ENCODE results near the gene SYCE3.

SYCE3 gene

DNA sequence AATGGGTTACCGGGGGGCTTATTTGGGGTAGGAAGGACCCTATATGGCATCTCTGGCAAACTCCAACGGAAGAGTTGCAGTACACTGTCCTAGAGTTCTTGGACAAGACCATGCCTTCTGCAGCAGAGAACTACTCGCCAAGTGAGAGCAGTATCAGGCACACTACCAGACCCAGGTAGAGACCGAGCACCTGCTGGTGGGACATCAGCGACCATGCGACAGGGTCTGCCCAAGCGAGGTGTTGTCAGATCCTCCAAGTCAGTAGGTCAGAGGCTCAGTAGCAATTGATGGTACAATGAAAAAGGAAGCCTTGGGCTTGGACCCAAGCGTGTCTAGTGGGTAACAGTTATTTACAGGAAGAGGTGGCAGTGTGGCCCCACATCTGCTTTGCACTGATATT lies 23.1 kb upstream of the SYCE3 start:
- no peak overlapping the region for H3K4me3 ChIP-seq (ENCODE audit: insufficient read depth in 1 of 2, low read depth in 1 of 2, low read length in 2 of 2)
- no peak overlapping the region for H2AK5ac ChIP-seq (ENCODE audit: low read length, severe bottlenecking)
- no peak overlapping the region for H3K23ac ChIP-seq (ENCODE audit: low read length in 2 of 2)
- no peak overlapping the region for H2BK12ac ChIP-seq (ENCODE audit: low read length in 2 of 2)
- H2BK15ac ChIP-seq (ENCODE audit: low read depth, poor library complexity, severe bottlenecking), result no peak overlapping the region
- H4K8ac ChIP-seq (ENCODE audit: low read length), result no peak overlapping the region
- no peak overlapping the region for H4K91ac ChIP-seq (ENCODE audit: low read length)
- no peak overlapping the region for H3K4ac ChIP-seq (ENCODE audit: low read depth in 1 of 2, low read length in 2 of 2)
- no peak overlapping the region for H2AFZ ChIP-seq (ENCODE audit: low read depth, low read length)
- DNase-seq, result no peak
- H3K79me1 ChIP-seq (replicated peaks; ENCODE audit: low read length, poor library complexity, severe bottlenecking), result peaks cover 11% of the 10 kb centered on the region
- 95% methylated on average over 8 of the region's 8 CpGs for WGBS
- H2BK120ac ChIP-seq (ENCODE audit: low read depth, low read length), result no peak overlapping the region
- H3K27ac ChIP-seq (ENCODE audit: low read length, poor library complexity, severe bottlenecking), result no peak overlapping the region
- H3K9me3 ChIP-seq (ENCODE audit: control insufficient read depth, low read length), result no peaks in the 10 kb centered on the region
- H3K9ac ChIP-seq (ENCODE audit: low read length), result no peak overlapping the region
- no peak overlapping the region for H2BK5ac ChIP-seq (ENCODE audit: low read depth, low read length, poor library complexity, severe bottlenecking)
- no peak overlapping the region for H3K18ac ChIP-seq (ENCODE audit: low read depth in 1 of 2, low read length in 2 of 2)
- peaks cover 14% of the 10 kb centered on the region for H3K4me1 ChIP-seq (ENCODE audit: control insufficient read depth, insufficient read depth, low read depth, low read length)
- no peaks in the 10 kb centered on the region for H3K27me3 ChIP-seq (ENCODE audit: control insufficient read depth in 1 of 2, insufficient read depth in 1 of 2, low read length in 2 of 2)
- no peak overlapping the region for H3K14ac ChIP-seq (ENCODE audit: low read length in 2 of 2)
- H3K36me3 ChIP-seq (ENCODE audit: control insufficient read depth in 1 of 2, insufficient read depth in 2 of 2, low read depth in 1 of 2, low read length in 2 of 2), result peaks cover 7 to 8% of the 10 kb centered on the region in 2 experiments
- H3K4me2 ChIP-seq (ENCODE audit: low read length, poor library complexity, severe bottlenecking), result no peak overlapping the region

DNA sequence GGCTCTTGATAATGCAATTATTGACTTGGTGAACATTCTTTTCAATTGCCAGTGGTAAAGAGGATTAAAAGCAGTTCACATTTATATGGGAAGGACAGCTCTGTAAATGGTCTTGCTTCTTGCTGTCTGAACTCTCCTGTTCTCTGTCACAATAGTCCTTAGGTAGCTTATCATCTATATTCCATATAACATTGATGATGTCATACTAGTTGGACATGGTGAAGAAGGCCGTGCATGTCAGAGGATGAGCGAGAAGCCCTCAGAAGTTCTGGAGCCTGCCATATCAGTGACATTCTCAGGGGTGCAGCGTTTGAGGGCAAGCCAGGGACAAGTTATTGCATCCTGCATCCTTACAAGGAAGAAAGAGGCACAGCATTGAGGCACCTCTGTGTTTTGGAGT lies 22.5 kb upstream of the SYCE3 start:
- Histone ChIP-seq H2BK15ac (ENCODE audit: low read depth, poor library complexity, severe bottlenecking) (no peak overlapping the region), H3K18ac (ENCODE audit: low read depth in 1 of 2, low read length in 2 of 2) (no peak overlapping the region), H3K4ac (ENCODE audit: low read depth in 1 of 2, low read length in 2 of 2) (no peak overlapping the region), H2AFZ (ENCODE audit: low read depth, low read length) (no peak overlapping the region), H3K36me3 (ENCODE audit: control insufficient read depth in 1 of 2, insufficient read depth in 2 of 2, low read depth in 1 of 2, low read length in 2 of 2) (peaks cover 11% of the 10 kb centered on the region in 2 experiments), H3K4me3 (ENCODE audit: insufficient read depth in 1 of 2, low read depth in 1 of 2, low read length in 2 of 2) (no peak overlapping the region), H4K91ac (ENCODE audit: low read length) (no peak overlapping the region), H3K14ac (ENCODE audit: low read length in 2 of 2) (no peak overlapping the region), H3K4me1 (ENCODE audit: control insufficient read depth, insufficient read depth, low read depth, low read length) (peaks cover 14% of the 10 kb centered on the region), H3K27ac (ENCODE audit: low read length, poor library complexity, severe bottlenecking) (no peak overlapping the region), H3K79me1 (replicated peaks; ENCODE audit: low read length, poor library complexity, severe bottlenecking) (peaks cover 12% of the 10 kb centered on the region), H2BK120ac (ENCODE audit: low read depth, low read length) (no peak overlapping the region), H2AK5ac (ENCODE audit: low read length, severe bottlenecking) (no peak overlapping the region), H2BK5ac (ENCODE audit: low read depth, low read length, poor library complexity, severe bottlenecking) (no peak overlapping the region), H3K9me3 (ENCODE audit: control insufficient read depth, low read length) (no peaks in the 10 kb centered on the region), H3K9ac (ENCODE audit: low read length) (no peak overlapping the region), H3K4me2 (ENCODE audit: low read length, poor library complexity, severe bottlenecking) (no peak overlapping the region), H3K27me3 (ENCODE audit: control insufficient read depth in 1 of 2, insufficient read depth in 1 of 2, low read length in 2 of 2) (no peaks in the 10 kb centered on the region), H4K8ac (ENCODE audit: low read length) (no peak overlapping the region), H3K23ac (ENCODE audit: low read length in 2 of 2) (no peak overlapping the region), H2BK12ac (ENCODE audit: low read length in 2 of 2) (no peak overlapping the region)
- WGBS, result 92% methylated on average over 3 of the region's 3 CpGs
- no peak for DNase-seq

DNA sequence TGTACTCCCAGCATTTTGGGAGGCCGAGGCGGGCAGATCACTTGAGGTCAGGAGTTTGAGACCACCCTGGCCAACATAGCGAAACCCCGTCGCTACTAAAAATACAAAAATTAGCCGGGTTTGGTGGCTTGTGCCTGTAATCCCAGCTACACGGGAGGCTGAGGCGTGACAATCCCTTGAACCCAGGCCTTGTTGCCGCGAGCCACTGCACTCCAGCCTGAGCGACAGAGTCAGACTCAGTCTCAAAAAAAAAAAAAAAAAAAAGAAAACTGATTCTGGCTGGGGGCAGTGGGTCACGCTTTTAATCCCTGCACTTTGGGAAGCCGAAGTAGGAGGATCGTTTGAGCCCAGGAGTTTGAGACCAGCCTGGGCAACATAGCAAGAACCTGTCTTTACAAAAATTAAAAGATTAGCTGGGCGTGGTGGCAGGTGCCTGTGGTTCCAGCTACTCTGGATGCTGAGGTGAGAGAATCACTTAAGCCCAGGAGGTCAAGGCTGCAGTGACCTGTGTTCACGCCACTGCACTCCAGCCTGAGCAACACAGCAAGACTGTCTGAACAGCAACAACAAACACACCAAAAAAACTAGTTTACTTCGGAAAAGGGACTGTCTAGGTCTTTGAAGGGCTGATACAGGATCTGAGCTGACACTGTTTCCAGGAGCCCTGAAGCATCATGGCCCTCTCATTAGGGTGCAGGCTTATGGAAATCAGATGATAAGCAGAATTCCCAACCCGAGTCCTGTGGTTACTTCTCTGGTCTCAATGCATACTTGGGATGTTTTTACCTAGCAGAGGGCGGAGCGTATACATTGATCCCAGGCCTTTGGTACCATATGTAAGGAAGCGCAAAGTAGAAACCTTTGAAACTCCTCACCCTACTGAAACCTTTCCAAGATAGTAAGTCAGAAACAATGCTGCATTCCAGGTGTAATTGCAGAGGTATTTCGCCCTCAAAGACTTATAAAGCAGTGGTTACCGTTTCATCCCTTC lies 21.7 kb upstream of the SYCE3 start:
- Histone ChIP-seq H3K14ac (ENCODE audit: low read length in 2 of 2) (no peak overlapping the region), H3K4me1 (ENCODE audit: control insufficient read depth, insufficient read depth, low read depth, low read length) (peaks cover 14% of the 10 kb centered on the region), H4K91ac (ENCODE audit: low read length) (no peak overlapping the region), H2AFZ (ENCODE audit: low read depth, low read length) (no peak overlapping the region), H2BK5ac (ENCODE audit: low read depth, low read length, poor library complexity, severe bottlenecking) (no peak overlapping the region), H3K18ac (ENCODE audit: low read depth in 1 of 2, low read length in 2 of 2) (no peak overlapping the region), H3K23ac (ENCODE audit: low read length in 2 of 2) (no peak overlapping the region), H2AK5ac (ENCODE audit: low read length, severe bottlenecking) (no peak overlapping the region), H3K9ac (ENCODE audit: low read length) (peak overlapping the region; percentile 97), H3K4me3 (ENCODE audit: insufficient read depth in 1 of 2, low read depth in 1 of 2, low read length in 2 of 2) (no peak overlapping the region), H4K8ac (ENCODE audit: low read length) (no peak overlapping the region), H3K36me3 (ENCODE audit: control insufficient read depth in 1 of 2, insufficient read depth in 2 of 2, low read depth in 1 of 2, low read length in 2 of 2) (peaks cover 17 to 19% of the 10 kb centered on the region in 2 experiments), H2BK120ac (ENCODE audit: low read depth, low read length) (no peak overlapping the region), H2BK15ac (ENCODE audit: low read depth, poor library complexity, severe bottlenecking) (no peak overlapping the region), H3K4me2 (ENCODE audit: low read length, poor library complexity, severe bottlenecking) (no peak overlapping the region), H2BK12ac (ENCODE audit: low read length in 2 of 2) (no peak overlapping the region), H3K9me3 (ENCODE audit: control insufficient read depth, low read length) (no peaks in the 10 kb centered on the region), H3K27ac (ENCODE audit: low read length, poor library complexity, severe bottlenecking) (no peak overlapping the region), H3K4ac (ENCODE audit: low read depth in 1 of 2, low read length in 2 of 2) (no peak overlapping the region), H3K79me1 (replicated peaks; ENCODE audit: low read length, poor library complexity, severe bottlenecking) (peaks cover 18% of the 10 kb centered on the region), H3K27me3 (ENCODE audit: control insufficient read depth in 1 of 2, insufficient read depth in 1 of 2, low read length in 2 of 2) (no peaks in the 10 kb centered on the region)
- 93% methylated on average over 22 of the region's 23 CpGs for whole genome bisulfite sequencing
- no peak for DNase-seq

DNA sequence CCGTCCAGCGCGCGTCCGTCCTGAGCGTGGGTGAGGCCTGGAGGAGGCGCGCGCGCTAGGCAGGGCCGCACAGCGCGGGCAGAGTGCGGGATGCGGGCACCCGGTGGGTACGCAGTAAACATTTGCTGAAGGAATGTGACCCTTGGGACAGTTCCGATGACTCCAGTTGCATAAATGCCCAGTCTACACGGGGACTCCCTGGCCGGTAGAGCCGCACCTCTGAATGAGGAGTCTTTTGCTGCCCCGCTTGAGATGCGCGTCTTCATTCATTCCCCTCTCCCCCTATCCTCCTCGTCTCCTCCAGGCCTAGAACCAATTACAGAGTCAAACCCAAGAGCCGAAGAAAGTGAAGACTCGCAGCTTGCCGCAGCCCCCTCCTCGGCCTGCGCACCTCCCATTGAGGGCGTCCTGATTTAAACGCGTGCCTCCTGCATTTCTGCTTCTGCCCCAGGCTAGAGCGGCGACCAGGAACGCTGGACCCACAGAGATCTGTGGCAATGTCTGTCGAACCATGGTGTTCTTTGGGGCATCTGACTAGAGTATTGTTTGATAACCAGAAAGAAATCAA lies 20.7 kb upstream of the SYCE3 start:
- Histone ChIP-seq H2BK15ac (ENCODE audit: low read depth, poor library complexity, severe bottlenecking) (peak overlapping the region; percentile 63), H2BK5ac (ENCODE audit: low read depth, low read length, poor library complexity, severe bottlenecking) (no peak overlapping the region), H3K4ac (ENCODE audit: low read depth in 1 of 2, low read length in 2 of 2) (peak overlapping the region in 1 of 2 experiments; percentile 37), H3K27me3 (ENCODE audit: control insufficient read depth in 1 of 2, insufficient read depth in 1 of 2, low read length in 2 of 2) (no peaks in the 10 kb centered on the region), H3K18ac (ENCODE audit: low read depth in 1 of 2, low read length in 2 of 2) (peak overlapping the region; percentile 53 to 68), H3K23ac (ENCODE audit: low read length in 2 of 2) (peak overlapping the region in 1 of 2 experiments; percentile 53), H3K4me2 (ENCODE audit: low read length, poor library complexity, severe bottlenecking) (peak overlapping the region; percentile 78), H2BK120ac (ENCODE audit: low read depth, low read length) (no peak overlapping the region), H3K27ac (ENCODE audit: low read length, poor library complexity, severe bottlenecking) (no peak overlapping the region), H3K9ac (ENCODE audit: low read length) (peak overlapping the region; percentile 97), H4K91ac (ENCODE audit: low read length) (no peak overlapping the region), H3K14ac (ENCODE audit: low read length in 2 of 2) (peak overlapping the region in 1 of 2 experiments; percentile 84), H2AFZ (ENCODE audit: low read depth, low read length) (peak overlapping the region; percentile 85), H3K79me1 (replicated peaks; ENCODE audit: low read length, poor library complexity, severe bottlenecking) (peaks cover 21% of the 10 kb centered on the region), H2BK12ac (ENCODE audit: low read length in 2 of 2) (no peak overlapping the region), H3K36me3 (ENCODE audit: control insufficient read depth in 1 of 2, insufficient read depth in 2 of 2, low read depth in 1 of 2, low read length in 2 of 2) (peaks cover 17 to 28% of the 10 kb centered on the region in 2 experiments), H3K9me3 (ENCODE audit: control insufficient read depth, low read length) (no peaks in the 10 kb centered on the region), H3K4me3 (ENCODE audit: insufficient read depth in 1 of 2, low read depth in 1 of 2, low read length in 2 of 2) (peak overlapping the region; percentile 72 to 90), H4K8ac (ENCODE audit: low read length) (no peak overlapping the region), H3K4me1 (ENCODE audit: control insufficient read depth, insufficient read depth, low read depth, low read length) (peaks cover 14% of the 10 kb centered on the region), H2AK5ac (ENCODE audit: low read length, severe bottlenecking) (no peak overlapping the region)
- DNase-seq, result no peak
- WGBS, result 9% methylated on average over 37 of the region's 37 CpGs
